Measurements from ENCODE around the gene NDST4.
"Not testable (repeated sequence)": the region's sequence is repeated elsewhere in the genome, so short reads cannot be mapped to it uniquely, and the experiment has no call there.

NDST4 gene

GRCh38 chr4:115054836-115055235, 58.6 kb downstream of the NDST4 start:
- DNase-seq (ENCODE audit: low read depth in 2 of 2) = no peak

GRCh38 chr4:115053313-115053712, 60.1 kb downstream of the NDST4 start:
- DNase-seq (ENCODE audit: low read depth in 2 of 2) = no peak

GRCh38 chr4:115042496-115042895, 70.9 kb downstream of the NDST4 start:
- no peak for DNase-seq (ENCODE audit: low read depth in 2 of 2)

- DNase-seq (ENCODE audit: low read depth in 2 of 2) = no peak
These were observed 83.1 kb downstream of the NDST4 start for GRCh38 chr4:115030281-115030680.

GRCh38 chr4:115028682-115029410, 84.6 kb downstream of the NDST4 start:
- no peak for DNase-seq (ENCODE audit: low read depth in 2 of 2)

- DNase-seq (ENCODE audit: low read depth in 2 of 2) = no peak
These were observed 113.5 kb downstream of the NDST4 start for GRCh38 chr4:114999880-115000279.

- no peak for DNase-seq (ENCODE audit: low read depth in 2 of 2)
These were observed 115.1 kb downstream of the NDST4 start for GRCh38 chr4:114998316-114998715.

- DNase-seq (ENCODE audit: low read depth in 2 of 2) = no peak
These were observed 115.7 kb downstream of the NDST4 start for GRCh38 chr4:114997576-114998247.

- no peak for DNase-seq (ENCODE audit: low read depth in 2 of 2)
These were observed 127.3 kb downstream of the NDST4 start for GRCh38 chr4:114986133-114986532.

GRCh38 chr4:114980932-114981708, 132.3 kb downstream of the NDST4 start:
- no peak for DNase-seq (ENCODE audit: low read depth in 2 of 2)

- DNase-seq (ENCODE audit: low read depth in 2 of 2) = not testable (repeated sequence)
These were observed 133.0 kb downstream of the NDST4 start for GRCh38 chr4:114980399-114980798.

GRCh38 chr4:114976901-114977300, 136.5 kb downstream of the NDST4 start:
- DNase-seq (ENCODE audit: low read depth in 2 of 2) = no peak

GRCh38 chr4:114964026-114964425, 149.4 kb downstream of the NDST4 start:
- DNase-seq (ENCODE audit: low read depth in 2 of 2) = no peak

- no peak for DNase-seq (ENCODE audit: low read depth in 2 of 2)
These were observed 167.8 kb downstream of the NDST4 start for GRCh38 chr4:114945616-114946015.

GRCh38 chr4:114941503-114941902, 171.9 kb downstream of the NDST4 start:
- DNase-seq (ENCODE audit: low read depth in 2 of 2) = no peak

- DNase-seq (ENCODE audit: low read depth in 2 of 2) = no peak
These were observed 185.5 kb downstream of the NDST4 start for GRCh38 chr4:114927881-114928280.

GRCh38 chr4:114926583-114926982, 186.8 kb downstream of the NDST4 start:
- DNase-seq (ENCODE audit: low read depth in 2 of 2) = no peak

GRCh38 chr4:114924311-114924710, 189.1 kb downstream of the NDST4 start:
- DNase-seq (ENCODE audit: low read depth in 2 of 2) = no peak

- no peak for DNase-seq (ENCODE audit: low read depth in 2 of 2)
These were observed 190.9 kb downstream of the NDST4 start for GRCh38 chr4:114922592-114922933.

- DNase-seq (ENCODE audit: low read depth in 2 of 2) = no peak
These were observed 191.4 kb downstream of the NDST4 start for GRCh38 chr4:114921790-114922591.

- no peak for DNase-seq (ENCODE audit: low read depth in 2 of 2)
These were observed 192.2 kb downstream of the NDST4 start for GRCh38 chr4:114921191-114921590.

- DNase-seq (ENCODE audit: low read depth in 2 of 2) = no peak
These were observed 202.3 kb downstream of the NDST4 start for GRCh38 chr4:114911111-114911510.
